ENCODE measurements around the gene RAC3.

RAC3 gene

DNA sequence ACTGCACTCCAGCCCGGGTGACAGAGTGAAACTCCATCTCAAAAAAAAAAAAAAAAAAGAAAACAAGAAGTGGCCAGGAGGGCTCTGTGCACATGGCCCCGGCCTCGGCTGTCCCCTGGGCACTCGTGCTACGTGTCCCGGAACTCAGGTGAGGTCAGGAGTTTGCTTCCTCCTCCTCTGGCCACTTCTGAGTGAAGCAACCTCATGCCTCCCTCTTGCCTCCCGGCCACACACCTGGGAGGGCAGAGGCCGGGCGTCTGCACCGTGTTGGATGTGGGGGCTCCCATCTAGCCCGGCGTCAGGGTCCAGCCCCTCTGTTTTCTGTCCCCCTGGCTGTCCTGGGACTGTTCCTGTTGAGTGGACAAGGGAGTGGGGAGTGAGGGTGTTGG lies 31.9 kb upstream of the RAC3 start:
- no peak for DNase-seq (ENCODE audit: low read depth in 2 of 2)

DNA sequence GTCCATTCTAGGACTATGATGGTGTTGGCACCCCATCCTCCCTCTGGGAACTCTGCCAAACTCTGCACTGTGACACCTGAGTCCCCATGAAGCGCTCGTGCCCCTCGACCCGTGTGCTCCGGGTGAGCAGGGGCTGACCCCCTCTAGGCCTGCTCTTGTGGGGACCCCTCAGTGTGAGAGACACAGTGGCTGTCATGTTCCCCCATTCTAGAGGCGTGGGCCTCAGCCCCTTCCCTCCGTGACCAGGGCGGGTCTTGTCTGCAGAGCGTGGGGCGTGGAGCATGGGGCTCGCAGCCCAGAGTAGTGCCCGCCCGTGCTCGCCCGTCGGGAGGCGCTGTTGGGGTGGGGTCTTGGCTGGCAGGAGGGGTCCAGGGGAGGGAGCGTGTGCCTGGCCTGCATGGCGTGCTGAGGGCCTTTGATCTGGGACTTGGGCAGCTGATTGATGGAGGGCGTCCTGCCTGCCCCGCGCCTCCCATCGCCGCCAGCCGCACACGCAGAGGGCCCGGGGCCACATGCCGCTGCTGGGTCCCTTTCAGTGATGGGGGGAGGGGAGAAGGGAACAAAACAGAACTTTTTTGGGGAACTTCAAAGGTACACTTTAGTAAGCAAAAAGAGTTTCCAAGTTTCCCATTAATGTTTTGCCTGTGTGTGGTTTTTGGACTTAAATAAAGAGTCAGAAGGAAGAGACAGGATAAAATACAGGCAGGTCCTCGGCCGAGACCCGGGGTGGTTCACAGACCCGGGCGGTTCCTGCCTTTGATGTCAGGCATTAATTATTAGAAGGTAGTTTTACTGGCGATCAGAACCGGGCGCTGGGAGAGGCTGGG lies 31.3 kb upstream of the RAC3 start:
- no peak for DNase-seq (ENCODE audit: low read depth in 2 of 2)

DNA sequence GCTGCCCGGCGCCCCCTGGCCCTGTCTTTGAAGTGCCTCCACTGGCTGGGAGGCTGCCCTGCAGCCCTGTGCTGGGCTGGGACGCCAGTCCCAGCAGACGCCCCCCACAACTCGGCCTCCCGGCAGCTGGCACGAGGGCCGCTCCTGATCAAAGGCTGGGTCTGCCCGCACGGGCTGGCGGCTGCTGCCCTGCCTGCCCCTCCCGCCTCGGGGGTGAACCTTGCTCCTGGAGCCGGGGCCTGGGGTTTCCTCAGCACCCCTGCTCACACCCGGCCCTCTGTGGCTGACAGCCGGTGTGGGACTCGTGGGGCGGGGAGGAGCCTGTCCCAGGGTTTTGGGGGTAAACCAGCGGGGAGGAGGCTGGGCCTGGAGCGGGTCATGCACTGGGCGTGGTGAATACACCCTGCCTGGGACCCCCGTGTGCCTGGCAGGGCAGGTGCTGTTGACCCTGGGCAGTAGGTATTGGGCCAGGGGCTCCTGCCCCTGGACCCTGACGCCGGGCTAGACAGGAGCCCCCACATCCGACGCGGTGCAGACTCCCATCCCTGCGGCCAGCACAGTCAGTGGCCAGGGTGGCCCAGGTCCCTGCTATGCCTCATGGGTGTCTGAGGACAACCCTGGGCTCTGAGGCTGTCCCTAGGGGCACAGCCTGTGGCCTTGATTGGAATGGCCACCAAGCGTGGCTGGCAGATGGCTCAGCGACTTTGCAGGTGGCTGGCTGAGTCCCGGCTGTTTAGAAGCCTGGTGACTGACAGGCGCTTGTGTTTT lies 30.5 kb upstream of the RAC3 start:
- DNase-seq (ENCODE audit: low read depth in 2 of 2) = no peak

DNA sequence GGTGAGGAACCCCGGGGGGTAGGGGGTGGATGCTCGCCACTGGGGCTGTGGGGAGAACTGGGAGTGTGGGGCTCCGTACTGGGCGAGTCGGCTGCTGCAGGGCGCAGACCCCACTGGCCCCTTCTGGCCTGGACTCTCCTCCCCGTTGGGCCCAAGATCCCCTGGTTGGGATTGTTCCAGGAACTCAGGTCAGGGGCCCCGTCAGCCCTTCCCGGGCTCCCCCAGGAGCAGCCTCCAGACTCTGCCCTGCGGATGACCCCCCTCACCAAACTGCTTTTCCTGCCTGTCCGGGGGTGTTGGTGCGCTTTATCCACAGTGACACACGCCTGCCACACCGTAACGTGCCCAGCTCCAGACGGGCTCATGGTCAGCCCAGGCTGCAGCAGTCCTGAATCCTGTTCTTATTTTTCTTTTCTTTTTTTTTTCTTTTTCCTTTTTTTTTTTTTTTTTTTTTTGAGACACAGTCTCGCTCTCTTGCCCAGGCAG lies 29.9 kb upstream of the RAC3 start:
- no peak for DNase-seq (ENCODE audit: low read depth in 2 of 2)

DNA sequence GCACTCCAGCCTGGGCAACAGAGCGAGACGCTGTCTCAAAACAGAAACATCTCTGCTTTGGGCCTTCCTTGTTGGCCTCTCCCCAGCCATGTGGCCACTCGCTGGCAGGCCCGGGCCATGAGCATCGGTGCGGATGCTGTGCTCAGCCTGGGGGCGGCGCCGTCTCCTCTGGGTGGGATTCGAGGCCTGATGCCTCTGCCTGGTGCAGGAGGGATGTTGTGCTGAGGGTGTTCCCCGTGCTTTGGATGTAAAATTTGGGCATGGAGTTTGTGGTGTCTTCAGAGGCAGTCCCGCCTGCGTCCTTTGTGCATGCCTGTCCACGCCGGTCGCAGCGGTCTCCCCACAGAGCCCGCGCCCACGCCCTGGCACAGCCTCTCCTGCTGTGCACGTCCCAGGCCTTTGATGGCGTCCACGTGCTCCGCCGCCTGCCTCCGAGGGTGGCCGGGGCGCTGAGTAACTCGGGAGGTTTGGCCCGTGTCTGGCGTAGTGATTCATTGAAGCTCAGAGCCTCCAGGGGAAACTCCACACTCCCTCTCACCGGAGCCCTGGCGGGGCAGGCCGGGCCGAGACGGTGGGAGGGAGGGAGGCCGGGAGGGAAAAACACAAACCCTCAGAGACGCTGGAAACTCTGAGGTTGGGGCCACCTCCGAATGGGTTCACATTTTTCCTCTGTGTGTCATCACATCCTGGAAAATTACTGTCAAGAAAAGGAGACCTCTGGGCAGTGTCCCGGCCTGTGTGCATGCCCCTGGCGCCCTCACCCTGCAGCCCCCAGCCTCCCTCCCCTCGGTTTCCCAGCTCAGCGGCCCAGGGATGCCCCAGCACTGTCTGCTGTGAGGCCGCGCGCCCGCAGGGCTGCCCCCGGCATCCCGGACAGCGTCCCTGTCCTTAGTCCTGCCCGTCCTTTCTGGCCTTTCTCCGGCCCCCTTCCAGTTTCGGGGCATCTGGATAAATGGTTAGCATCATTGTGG lies 27.8 kb upstream of the RAC3 start:
- DNase-seq (ENCODE audit: low read depth in 2 of 2) = no peak

DNA sequence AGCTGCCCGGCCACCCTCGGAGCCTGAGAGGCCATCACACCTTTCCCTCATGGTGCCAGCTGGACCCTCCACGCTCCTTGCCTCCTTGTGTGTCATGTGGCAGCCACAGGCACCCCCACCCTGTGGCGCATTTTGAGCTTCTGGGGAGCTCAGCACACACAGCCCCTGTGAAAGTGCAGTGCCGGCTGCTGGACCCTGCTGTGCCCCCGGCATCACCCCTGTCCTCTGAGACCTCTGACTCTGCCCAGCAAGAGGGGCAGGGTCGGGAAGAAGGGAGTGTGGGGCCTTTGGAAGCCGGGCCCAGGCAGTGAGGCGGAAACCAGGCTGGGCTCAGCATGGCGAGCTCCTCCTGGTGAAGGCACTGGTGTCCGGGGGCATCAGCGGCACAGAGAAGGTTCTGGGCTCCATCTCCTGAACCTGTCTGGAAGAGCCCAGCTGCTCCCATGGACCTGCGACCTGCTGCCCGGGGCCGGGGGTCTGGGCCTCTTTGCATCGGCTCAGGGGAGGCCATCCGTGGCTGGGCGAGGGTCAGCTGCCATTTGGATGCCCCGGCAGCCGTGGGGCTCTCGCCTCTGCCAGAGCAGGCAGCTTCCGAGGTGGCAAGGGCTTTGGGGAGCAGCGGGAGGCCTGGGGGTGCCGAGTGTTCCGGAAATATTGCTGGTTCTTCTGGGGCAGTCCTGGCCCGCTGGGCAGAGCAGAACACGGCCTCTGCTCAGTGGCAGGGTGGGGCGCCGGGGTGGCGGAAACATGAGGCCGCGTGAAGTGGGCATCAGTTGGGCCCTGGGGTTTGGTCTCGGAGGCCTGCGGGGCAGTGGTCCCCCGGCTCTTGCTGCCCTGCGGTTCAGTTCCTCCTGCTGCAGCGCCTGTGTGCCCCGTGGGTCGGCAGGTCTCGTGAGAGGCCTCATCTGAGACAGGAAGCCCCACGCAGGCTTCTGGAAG lies 26.7 kb upstream of the RAC3 start:
- no peak for DNase-seq (ENCODE audit: low read depth in 2 of 2)

DNA sequence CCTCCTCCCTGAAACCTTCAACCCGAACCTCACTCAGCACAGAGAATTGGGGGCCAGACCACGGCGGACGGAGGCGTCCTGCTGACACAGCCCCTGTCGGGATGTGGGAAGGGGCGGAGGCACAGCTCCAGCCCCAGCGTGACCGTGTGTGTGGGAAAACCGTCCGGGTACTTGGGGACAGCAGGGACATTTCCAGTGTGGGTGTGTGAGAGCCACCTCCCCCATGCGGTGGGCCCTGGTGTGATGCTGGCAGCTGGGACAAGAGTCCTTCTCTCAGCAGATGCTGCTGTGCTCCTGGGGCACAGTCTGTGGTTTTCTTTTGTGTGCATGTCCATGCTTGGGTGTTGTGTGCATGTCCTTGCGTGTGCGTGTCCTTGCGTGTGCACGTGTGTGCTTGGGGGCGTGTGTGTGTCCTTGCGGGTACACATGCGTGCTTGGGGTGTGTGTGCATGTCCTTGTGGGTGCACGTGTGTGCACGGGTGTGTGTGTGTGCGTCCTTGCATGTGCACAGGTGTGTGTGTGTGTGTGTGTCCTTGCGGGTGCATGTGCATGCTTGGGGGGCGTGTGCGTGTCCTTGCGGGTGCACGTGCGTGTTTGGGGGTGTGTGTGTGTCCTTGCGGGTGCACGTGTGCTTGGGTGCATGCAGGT lies 25.7 kb upstream of the RAC3 start:
- no peak for DNase-seq (ENCODE audit: low read depth in 2 of 2)

DNA sequence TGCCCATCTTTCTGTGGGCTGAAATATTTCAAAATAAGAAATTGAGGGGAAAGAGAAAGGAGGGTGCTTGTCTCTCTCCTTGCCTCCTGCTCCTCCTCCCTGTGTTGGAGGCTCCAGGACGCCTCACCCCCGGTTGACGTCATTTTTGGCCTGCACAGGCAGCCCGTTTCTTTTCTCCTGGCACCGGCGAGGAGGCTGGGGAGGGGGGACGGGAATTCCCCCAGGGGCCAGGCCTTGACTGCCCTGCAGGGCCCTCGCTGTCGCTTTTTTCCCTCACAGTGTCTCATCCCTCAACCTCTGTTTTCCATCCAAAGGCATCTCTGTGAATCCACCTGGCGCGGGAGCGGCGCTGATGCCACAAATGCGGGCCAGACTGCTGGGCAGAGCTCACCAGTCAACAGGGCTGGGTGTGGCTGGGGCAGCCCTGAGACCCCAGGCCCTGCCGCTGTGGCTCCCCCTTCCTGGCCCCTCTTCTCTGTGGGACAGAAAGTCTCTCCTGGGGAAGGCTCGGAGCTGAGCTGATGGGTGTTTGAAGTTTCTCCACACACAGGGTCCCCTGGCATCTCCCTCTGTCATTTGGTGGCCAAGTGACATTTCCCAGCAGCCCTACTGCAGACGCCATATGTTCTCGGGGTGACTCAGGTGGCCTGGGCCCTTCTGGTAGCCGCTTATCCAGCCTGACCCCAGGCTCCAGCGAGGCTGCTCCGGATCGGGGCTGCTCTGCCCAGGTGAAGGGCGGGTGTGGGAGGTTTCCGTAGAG lies 24.8 kb upstream of the RAC3 start:
- no peak for DNase-seq (ENCODE audit: low read depth in 2 of 2)

DNA sequence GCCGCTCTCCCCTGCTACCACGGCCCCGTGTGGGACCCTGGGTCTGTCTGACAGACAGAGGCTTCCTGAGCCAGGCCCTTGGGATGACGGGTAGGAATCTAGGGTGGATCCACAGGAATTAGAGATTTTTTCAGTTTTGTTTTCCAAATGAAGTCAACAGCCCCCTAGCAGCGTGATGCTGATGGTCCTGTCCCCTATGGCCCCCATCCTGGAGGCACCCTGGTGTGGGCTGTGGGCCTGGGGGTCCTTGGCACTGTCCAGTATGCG lies 24.3 kb upstream of the RAC3 start:
- no peak for DNase-seq (ENCODE audit: low read depth in 2 of 2)

DNA sequence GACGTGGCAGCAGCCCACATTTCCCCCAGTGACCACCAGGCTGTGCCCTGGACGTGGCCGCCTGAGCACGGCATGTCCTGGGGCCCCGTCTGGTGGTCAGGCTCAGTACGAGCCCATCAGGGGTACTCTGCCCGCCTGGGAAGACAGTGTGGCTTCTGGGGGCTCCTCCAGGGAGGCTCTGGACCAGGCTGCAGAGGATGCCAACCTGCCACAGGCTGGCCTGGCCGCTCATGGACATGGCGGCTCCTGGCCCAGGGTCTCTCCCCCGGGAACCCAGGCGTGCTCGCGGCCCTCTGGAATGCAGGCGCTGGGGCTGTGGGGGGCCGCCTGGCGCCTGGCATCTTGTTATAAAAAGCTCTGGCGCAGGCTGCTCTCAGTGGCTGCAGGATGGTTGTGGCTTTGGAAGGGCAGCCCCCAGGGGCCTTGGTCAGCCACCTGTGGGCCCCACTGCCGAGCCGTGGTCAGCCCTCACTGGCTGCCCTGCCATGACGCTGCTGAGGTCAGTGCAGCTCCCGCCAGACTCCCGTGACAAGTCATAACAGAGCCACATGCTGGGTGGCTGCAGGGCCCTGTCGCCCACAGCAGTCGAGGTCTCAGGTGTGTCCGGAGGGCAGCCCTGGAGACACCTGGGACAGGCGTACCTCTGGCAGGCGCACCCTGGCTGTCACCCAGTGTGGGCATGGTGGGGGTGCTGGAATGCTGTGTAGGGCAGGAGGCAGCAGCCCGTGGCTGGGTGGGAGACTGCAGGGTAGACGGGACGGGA lies 23.8 kb upstream of the RAC3 start:
- no peak for DNase-seq (ENCODE audit: low read depth in 2 of 2)

DNA sequence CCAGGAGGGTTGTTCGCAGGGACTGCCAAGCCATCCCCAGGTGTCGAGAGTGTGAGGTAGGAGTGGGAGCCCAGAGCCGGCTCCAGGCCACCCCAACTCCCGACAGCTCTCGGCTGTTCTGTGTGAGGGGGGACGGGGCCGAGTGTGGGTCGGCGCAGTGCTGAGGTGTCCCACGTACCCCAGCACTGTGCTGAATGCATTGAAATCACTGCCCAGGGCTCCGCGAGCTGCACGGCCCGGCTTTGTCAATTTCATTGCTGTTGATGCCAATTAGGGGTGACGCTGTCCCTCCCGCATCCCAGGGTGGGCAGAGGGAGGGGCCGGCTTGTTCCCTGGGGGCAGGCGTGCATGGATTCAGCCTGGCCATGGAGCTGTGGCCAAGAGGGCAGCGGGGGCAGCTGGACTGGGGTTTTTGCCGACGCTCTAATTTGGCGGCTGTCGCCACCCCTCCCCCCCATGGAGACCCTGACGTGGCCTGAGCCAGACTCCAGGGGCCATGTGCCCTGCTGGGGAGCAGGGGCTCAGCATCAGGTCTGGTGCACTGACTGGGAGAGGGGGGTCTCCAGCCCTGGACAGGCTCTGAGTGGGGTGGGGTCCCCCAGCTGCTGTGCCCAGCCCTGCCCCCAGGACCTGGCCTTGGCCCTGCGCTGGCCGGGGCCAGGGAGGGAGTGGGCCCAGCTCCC lies 23.1 kb upstream of the RAC3 start:
- no peak for DNase-seq (ENCODE audit: low read depth in 2 of 2)

DNA sequence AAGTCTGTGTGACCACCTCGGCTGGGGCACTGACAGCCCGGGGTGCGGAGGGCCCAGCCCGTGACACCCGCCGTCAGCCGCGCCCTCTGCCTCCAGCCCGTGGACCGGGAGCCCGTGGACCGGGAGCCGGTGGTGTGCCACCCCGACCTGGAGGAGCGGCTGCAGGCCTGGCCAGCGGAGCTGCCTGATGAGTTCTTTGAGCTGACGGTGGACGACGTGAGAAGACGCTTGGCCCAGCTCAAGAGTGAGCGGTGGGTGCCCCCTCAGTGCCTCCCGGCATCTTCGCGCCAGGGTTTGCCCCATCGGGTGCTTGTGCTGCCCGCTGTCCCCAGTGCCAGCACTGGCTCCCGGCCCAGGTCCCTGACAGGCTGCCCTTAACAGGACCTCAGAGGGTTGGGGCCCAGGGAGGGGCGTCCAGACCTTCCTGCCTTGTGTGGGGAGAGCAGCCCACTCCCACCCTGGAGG lies 22.5 kb upstream of the RAC3 start:
- DNase-seq (ENCODE audit: low read depth in 2 of 2) = no peak

DNA sequence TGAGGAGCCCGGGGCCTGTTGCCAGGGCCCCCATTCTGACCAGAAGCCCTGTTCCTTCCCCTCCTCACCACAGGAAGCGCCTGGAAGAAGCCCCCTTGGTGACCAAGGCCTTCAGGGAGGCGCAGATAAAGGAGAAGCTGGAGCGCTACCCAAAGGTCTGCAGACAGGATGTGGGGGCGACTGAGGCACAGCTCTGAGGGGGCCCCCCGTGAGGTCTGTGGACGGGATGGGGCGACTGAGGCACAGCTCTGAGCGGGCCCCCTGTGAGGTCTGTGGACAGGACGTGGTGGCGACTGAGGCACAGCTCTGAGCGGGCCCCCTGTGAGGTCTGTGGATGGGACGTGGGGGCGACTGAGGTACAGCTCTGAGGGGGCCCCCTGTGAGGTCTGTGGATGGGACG lies 22.1 kb upstream of the RAC3 start:
- no peak for DNase-seq (ENCODE audit: low read depth in 2 of 2)

DNA sequence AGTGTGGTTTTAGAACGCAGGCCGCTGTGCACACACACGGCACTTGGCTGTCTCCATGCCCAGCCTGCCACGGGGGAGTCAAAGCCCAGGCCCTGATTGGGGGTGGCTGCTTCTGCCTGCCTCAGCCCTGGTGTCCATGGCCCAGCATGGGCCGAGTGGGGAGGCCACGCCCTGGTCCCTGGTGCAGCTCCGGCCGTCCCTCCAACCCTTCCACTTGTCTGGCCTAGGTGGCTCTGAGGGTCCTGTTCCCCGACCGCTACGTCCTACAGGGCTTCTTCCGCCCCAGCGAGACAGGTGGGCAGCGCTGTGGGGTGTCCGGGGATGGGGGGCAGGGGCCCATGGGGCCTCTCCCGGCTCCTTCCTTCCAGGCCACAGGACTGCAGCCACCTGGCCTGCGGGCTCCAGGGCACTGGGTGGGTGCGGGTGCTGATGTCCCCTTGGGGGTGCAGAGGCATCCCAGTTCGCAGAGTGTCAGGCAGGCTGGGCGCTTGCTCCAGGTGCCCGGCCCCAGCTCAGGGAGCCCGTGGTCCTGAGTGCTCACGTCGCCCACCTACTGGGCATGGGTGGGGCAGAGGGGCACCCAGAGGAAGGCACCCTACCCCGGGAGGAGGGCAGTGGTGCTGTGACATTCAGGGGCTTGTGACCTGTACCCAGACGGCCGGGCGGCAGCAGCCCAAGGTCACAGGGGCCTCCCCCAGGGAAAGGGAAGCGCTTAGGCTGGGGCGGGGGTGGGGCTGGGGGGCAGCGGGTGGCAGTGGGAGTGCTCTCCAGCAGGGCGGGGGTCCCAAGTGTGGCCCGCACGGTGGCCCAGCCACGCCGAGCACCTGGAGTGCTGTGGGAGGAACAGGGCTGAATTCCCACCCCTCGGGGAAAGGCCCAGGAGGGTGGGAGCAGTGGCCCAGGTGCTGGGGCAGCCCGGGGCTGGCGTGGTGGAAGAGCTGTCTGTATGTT lies 20.6 kb upstream of the RAC3 start:
- no peak for DNase-seq (ENCODE audit: low read depth in 2 of 2)

DNA sequence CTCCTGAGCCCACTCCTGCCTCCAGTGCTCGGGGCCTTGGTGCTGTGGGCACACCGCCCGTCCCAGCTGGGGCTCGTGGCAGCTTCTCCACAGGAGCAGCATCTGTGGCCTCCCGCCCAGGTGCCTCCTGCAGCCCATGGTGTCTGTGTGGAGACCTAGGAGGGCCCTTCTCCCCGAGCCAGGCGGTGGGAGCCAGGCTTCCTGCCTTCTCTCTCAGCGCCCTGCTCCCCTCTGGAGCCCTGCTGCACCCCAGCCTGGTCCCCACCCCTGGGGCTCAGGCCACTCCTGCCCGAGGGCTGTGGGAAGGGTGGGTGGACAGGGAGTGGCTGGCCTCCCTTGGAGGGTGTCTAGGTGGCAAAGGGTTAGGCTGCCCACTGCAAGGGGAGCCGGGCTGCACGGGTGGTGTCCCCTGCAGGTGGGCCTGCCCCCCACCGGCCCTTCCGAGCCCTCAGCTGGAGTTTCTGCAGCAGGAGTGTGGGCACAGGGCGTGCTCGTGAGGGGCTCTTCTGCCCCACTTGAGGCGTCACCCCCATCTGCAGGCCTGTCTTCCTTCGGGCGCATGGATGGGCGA lies 19.8 kb upstream of the RAC3 start:
- DNase-seq (ENCODE audit: low read depth in 2 of 2) = no peak

DNA sequence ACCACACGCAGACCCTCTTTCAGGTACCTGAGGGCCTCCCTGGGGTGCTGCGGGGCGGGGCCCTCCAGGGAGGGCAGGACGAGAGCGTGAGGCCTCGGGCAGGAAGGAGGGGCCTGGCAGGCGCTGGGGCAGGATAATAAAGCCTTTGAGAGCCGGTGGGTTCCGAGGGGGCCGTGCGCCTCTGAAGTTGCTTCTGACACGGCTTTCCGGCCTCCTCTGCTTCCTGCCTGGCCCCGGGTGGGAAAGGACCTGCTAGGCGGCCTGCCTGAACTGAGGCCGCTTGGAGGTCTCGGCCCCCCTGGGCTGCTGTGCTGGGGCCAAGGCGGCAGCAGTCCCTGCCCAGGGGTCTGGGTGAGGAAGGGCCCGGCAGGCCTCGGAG lies 19.2 kb upstream of the RAC3 start:
- no peak for DNase-seq (ENCODE audit: low read depth in 2 of 2)
